PC-3 (cell line): ENCODE data around the gene STXBP3. TPM values are rescaled to one million over a fixed set of nuclear protein-coding genes. Genes with fewer than 3 reads are reported as not detected.

ENCODE experiments used
- ATAC-seq: fragments of 200-7000 bp; cut with Tn5 transposase; 2 replicates; pipeline ENCODE4 v1.9.1; 2020; ENCODE audit warnings: mild to moderate bottlenecking, moderate library complexity
- BruUV-seq: library from RNA; stranded (reverse); fragments of 400-500 nt; replicated peaks from 2 replicates; lab custom pipeline; 2021; lab: Mats Ljungman, UMichigan
- CTCF ChIA-PET: fragments of 300-600 bp; sonication (Branson Sonifier 250); formaldehyde crosslinking; loops from one replicate; lab custom pipeline; 2022; ENCODE audit warnings: antibody characterized with exemption; lab: Charles Lee
- POLR2A ChIA-PET: fragments of 300-600 bp; sonication (Branson Sonifier 250); formaldehyde crosslinking; loops from one replicate; lab custom pipeline; 2022; ENCODE audit warnings: antibody characterized with exemption; ENCODE audit not compliant: unreplicated experiment; lab: Charles Lee
- DNase-seq: peaks from one replicate; pipeline ENCODE4 v3.0.0-alpha.2; 2015
- H2AFZ ChIP-seq: fragments of 300-600 bp; sonication (generic); 2 replicates; pipeline ENCODE4 v1.6.0; 2016; ENCODE audit warnings: antibody characterized with exemption, low read length
- H3F3A ChIP-seq: fragments of 300-600 bp; sonication (generic); one replicate; pipeline ENCODE4 v1.6.0; 2017; ENCODE audit warnings: antibody characterized with exemption, low read length, control low read depth, mild to moderate bottlenecking; ENCODE audit not compliant: unreplicated experiment
- H3K27ac ChIP-seq: fragments of 300-600 bp; sonication (generic); 2 replicates; pipeline ENCODE4 v1.5.1; 2016; ENCODE audit warnings: mild to moderate bottlenecking, low read length
- H3K27me3 ChIP-seq: fragments of 300-600 bp; sonication (generic); 2 replicates; pipeline ENCODE4 v1.6.1; 2016; ENCODE audit warnings: low read length, mixed read lengths
- H3K36me3 ChIP-seq: fragments of 300-600 bp; sonication (generic); 2 replicates; pipeline ENCODE4 v1.6.1; 2016; ENCODE audit warnings: low read depth, mixed run types, low read length, mixed read lengths
- H3K4me1 ChIP-seq: fragments of 300-600 bp; sonication (generic); 2 replicates; pipeline ENCODE4 v1.5.1; 2016; ENCODE audit warnings: low read length; ENCODE audit not compliant: insufficient read depth
- H3K4me2 ChIP-seq: fragments of 300-600 bp; sonication (generic); 2 replicates; pipeline ENCODE4 v1.6.0; 2016; ENCODE audit warnings: low read length
- H3K4me3 ChIP-seq: fragments of 300-600 bp; sonication (generic); 2 replicates; pipeline ENCODE4 v1.5.1; 2016; ENCODE audit warnings: mild to moderate bottlenecking, low read length, mixed read lengths
- H3K79me2 ChIP-seq: fragments of 300-600 bp; sonication (generic); 2 replicates; pipeline ENCODE4 v1.6.1; 2017; ENCODE audit warnings: low read length, mixed read lengths
- H3K9ac ChIP-seq: fragments of 300-600 bp; sonication (generic); 2 replicates; pipeline ENCODE4 v1.6.0; 2016; ENCODE audit warnings: mild to moderate bottlenecking, low read length
- H3K9me2 ChIP-seq: fragments of 300-600 bp; sonication (generic); replicated peaks from 2 replicates; pipeline ENCODE4 v1.6.1; 2016; ENCODE audit warnings: mixed run types, low read length, mixed read lengths
- H3K9me3 ChIP-seq: fragments of 300-600 bp; sonication (generic); 2 replicates; pipeline ENCODE4 v1.6.1; 2016; ENCODE audit warnings: low read length, mixed read lengths
- H4K20me1 ChIP-seq: fragments of 300-600 bp; sonication (generic); 2 replicates; pipeline ENCODE4 v1.6.1; 2016; ENCODE audit warnings: low read length, mixed read lengths
- CTCF ChIP-seq: fragments of 300-600 bp; sonication (generic); conservative IDR thresholded peaks from 2 replicates; pipeline ENCODE4 v1.5.1; 2017; ENCODE audit warnings: antibody characterized with exemption, low read depth, mild to moderate bottlenecking, low read length
- EZH2 ChIP-seq: fragments of 300-600 bp; sonication (generic); IDR thresholded peaks from one replicate; pipeline ENCODE4 v1.6.1; 2017; ENCODE audit warnings: antibody characterized with exemption, mild to moderate bottlenecking, low read length; ENCODE audit not compliant: unreplicated experiment
- EZH2phosphoT487 ChIP-seq: fragments of 300-600 bp; sonication (generic); IDR thresholded peaks from 2 replicates; pipeline ENCODE4 v1.6.1; 2018; ENCODE audit warnings: mild to moderate bottlenecking, antibody characterized with exemption, low read length, borderline replicate concordance
- intact Hi-C: fragments of 100-400 bp; cut with micrococcal nuclease; formaldehyde crosslinking; loops from 2 replicates; pipeline ENCODE4 v1.9.0; 2023
- total RNA-seq: library from RNA; depleted of rRNA; stranded (reverse); fragments of >200 nt; gene quantifications from 2 replicates; pipeline ENCODE4 v1.2.3, GENCODE V29; 2014

The STXBP3 gene
- total RNA-seq, 1 experiment from 2014 or later = 17.2 TPM

GRCh38 chr1:108708691-108709660 is 37.5 kb upstream of the STXBP3 start:
- no peaks in the 10 kb centered on the region for H3K9me3 ChIP-seq
- no TSS peak for BruUV-seq
- H3K4me1 ChIP-seq = peaks cover 10% of the 10 kb centered on the region
- no peak overlapping the region for H3K27ac ChIP-seq
- no peaks in the 10 kb centered on the region for H3K9me2 ChIP-seq
- intact Hi-C loops = no loop called here
- H3K9ac ChIP-seq = no peak overlapping the region
- ChIA-PET POLR2A (interaction anchor here (0.7 kb wide), 1 partner anchor 25 kb away, joined by 4 read pairs; no protein-coding TSS in a partner anchor), CTCF (no interaction called here)
- DNase-seq (peak; percentile 39), ATAC-seq (no peak)
- no peaks in the 10 kb centered on the region for H3K79me2 ChIP-seq
- no peaks in the 10 kb centered on the region for H3K36me3 ChIP-seq
- H4K20me1 ChIP-seq = no peaks in the 10 kb centered on the region
- peak; percentile 53 for TF ChIP-seq CTCF
- no peak for TF ChIP-seq EZH2phosphoT487
- TF ChIP-seq EZH2 = no peak
- H3K27me3 ChIP-seq = no peaks in the 10 kb centered on the region
- H3K4me2 ChIP-seq = no peak overlapping the region
- no peak overlapping the region for H2AFZ ChIP-seq
- H3F3A ChIP-seq = peaks cover 4% of the 10 kb centered on the region
- no peak overlapping the region for H3K4me3 ChIP-seq

DNA sequence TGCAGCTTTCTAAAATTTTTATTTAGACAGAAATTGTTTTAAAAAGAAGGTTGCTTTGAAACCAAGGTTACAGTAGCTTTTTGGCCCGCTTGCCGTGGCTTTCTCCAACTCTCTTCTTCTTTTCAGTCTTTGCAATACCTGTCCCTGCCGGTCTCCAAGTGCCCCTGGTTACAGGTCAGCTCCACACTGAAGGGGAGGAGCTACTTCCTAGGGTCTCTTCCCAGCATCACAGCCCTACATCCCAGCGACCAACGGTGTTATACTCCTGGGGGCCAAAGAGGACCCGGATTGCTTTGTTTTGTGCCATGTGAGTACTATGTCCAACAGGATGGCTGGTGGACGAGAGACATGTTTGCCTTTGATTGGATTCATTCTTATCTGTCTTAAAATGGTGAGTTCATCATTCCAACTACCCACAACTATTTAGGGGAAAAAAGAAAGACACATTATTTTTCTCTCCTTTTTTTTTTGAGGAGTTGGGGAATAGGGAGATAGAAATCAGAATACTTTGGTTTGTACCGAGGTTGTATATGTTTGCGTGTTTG is 33.8 kb upstream of the STXBP3 start, which contains the start of gene FNDC7:
TSS of gene FNDC7 (plus strand) at position 303 of the 545 bp plus-strand sequence. CDS start at position 329, 26 bp downstream.
- Histone ChIP-seq H2AFZ (0 out of 2 replicates have a peak within 1 kb of the TSS, but pooled peaks have one; percentile 32), H3K9ac (no peak within 1 kb of the TSS), H4K20me1 (no peaks in the 10 kb centered on the region), H3K27me3 (no peaks in the 10 kb centered on the region), H3K36me3 (no peaks in the 10 kb centered on the region), H3K4me3 (no peak within 1 kb of the TSS), H3K79me2 (no peaks in the 10 kb centered on the region), H3K4me2 (no peak within 1 kb of the TSS), H3F3A (no peaks in the 10 kb centered on the region), H3K4me1 (no peaks in the 10 kb centered on the region), H3K27ac (no peak within 1 kb of the TSS), H3K9me3 (no peaks in the 10 kb centered on the region), H3K9me2 (no peaks in the 10 kb centered on the region)
- BruUV-seq = no TSS peak
- ATAC-seq (no peak), DNase-seq (no peak)
- no peak for TF ChIP-seq CTCF
- no peak for TF ChIP-seq EZH2
- CTCF ChIA-PET = no interaction called here
- POLR2A ChIA-PET = no interaction called here
- intact Hi-C loops = no loop called here
